Transverse colon (tissue), 4 donors: ENCODE results near the gene RALGDS.

Experiments
- CTCF ChIP-seq, 5 experiments: fragments of 200-600 bp in 3 of 5; fragments of 450-650 bp in 2 of 5; sonication (generic) in 3 of 5; IDR thresholded peaks; 1 replicate in 2 of 5; 2 replicates in 3 of 5; pipeline ENCODE4 v1.5.1; 2016 to 2017; ENCODE audit warnings: antibody characterized with exemption in 5 of 5, inconsistent platforms in 3 of 5, mild to moderate bottlenecking in 2 of 5, moderate library complexity in 1 of 5
- EP300 ChIP-seq: sonication (generic); formaldehyde crosslinking; IDR thresholded peaks from one replicate; pipeline ENCODE4 v1.6.1; 2017; ENCODE audit warnings: antibody characterized with exemption, low read depth
- POLR2A ChIP-seq: fragments of 450-650 bp; IDR thresholded peaks from one replicate; pipeline ENCODE4 v1.6.1; 2016; ENCODE audit warnings: antibody characterized with exemption, mild to moderate bottlenecking, moderate library complexity
- POLR2AphosphoS5 ChIP-seq, 3 donors: sonication (generic); formaldehyde crosslinking; IDR thresholded peaks; one replicate each; pipeline ENCODE4 v1.6.1; 2016; ENCODE audit warnings: antibody characterized with exemption in 3 of 3

DNA sequence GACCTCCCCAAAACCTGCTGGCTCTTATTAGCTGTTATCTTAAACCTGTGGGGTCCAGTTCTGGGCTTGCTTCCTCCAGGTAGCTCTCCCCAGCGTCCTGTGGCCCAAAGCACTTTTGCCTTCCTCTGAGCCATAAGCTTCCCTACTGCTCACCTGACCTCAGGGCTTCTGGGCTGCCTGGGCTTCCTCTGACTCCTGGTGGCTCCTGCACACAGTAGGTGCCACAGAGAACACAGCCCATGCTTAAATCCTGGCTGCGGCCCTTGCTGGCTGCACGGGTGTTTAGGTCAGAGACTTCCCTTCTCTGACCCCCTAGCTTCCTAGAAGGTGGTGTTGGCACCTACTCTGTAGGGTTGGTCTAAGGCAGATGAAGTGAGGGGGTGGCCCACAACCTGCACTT, 2.5 kb downstream of the RALGDS start:
- no peak for TF ChIP-seq CTCF (IDR thresholded peaks at IDR 0.05)
- TF ChIP-seq POLR2A = no peak
- no peak for TF ChIP-seq POLR2AphosphoS5 (IDR thresholded peaks at IDR 0.05)
- TF ChIP-seq EP300 = no peak
